AG04450 (cell line): ENCODE measurements around the gene ETFA. TPM values are rescaled to one million over a fixed set of nuclear protein-coding genes. Genes with fewer than 3 reads are reported as not detected.

Experiments
- CTCF ChIA-PET: fragments of 300-600, 350-600 bp; formaldehyde crosslinking; extraction: SDS; loops from one replicate; lab custom pipeline; 2022; ENCODE audit warnings: antibody characterized with exemption, inconsistent platforms; lab: Charles Lee
- POLR2A ChIA-PET: fragments of 350-600 bp; formaldehyde crosslinking; extraction: SDS; loops from one replicate; lab custom pipeline; 2021; ENCODE audit warnings: antibody characterized with exemption, inconsistent platforms; lab: Yijun Ruan, JAX
- DNase-seq: peaks from one replicate; pipeline ENCODE4 v3.0.0-alpha.2; 2011; ENCODE audit warnings: low read depth, low spot score
- H3K27ac ChIP-seq: one replicate; pipeline ENCODE4 v1.5.1; 2012; ENCODE audit warnings: low read depth, low read length, control low read depth
- H3K27me3 ChIP-seq: one replicate; pipeline ENCODE4 v1.6.0; 2012; ENCODE audit warnings: low read length; ENCODE audit not compliant: control insufficient read depth, insufficient read depth
- H3K4me3 ChIP-seq: 2 replicates; pipeline ENCODE4 v1.5.1; 2011; ENCODE audit warnings: mild to moderate bottlenecking, low read depth, low read length, control low read depth
- H3K9me3 ChIP-seq: 2 replicates; pipeline ENCODE4 v1.5.1; 2012; ENCODE audit warnings: low read length; ENCODE audit not compliant: control insufficient read depth, insufficient read depth
- CTCF ChIP-seq: IDR thresholded peaks from 2 replicates; pipeline ENCODE4 v1.5.1; 2011; ENCODE audit warnings: low read depth, low read length, control low read depth, inconsistent platforms
- polyA minus RNA-seq: library from RNA; depleted of rRNA, polyadenylated mRNA; stranded (reverse); fragments of >200 nt; gene quantifications from 2 replicates; pipeline ENCODE4 v1.2.3, GENCODE V29; 2011; rRNA and poly(A)+ RNA removed
- polyA plus RNA-seq: library from polyadenylated mRNA; depleted of rRNA; stranded (reverse); fragments of >200 nt; gene quantifications from 2 replicates; pipeline ENCODE4 v1.2.3, GENCODE V29; 2011; rRNA removed

Gene ETFA
- polyA plus RNA-seq (152 and 208 TPM in 2 replicates), polyA minus RNA-seq (88.5 and 127 TPM in 2 replicates)

GRCh38 chr15:76311100-76311953 lies at the start of gene ETFA:
ETFA (minus strand) TSS chr15:76311469; CDS start chr15:76311388, 81 bp downstream.
- POLR2A ChIA-PET = interaction anchor here (1.1 kb wide), 1 partner anchor 25 kb away, joined by 7 read pairs; the partner anchor contains the start of gene ISL2
- CTCF ChIA-PET = no interaction called here

GRCh38 chr15:76360416-76360815 lies 49.1 kb upstream of the ETFA start:
- DNase-seq = no peak
- TF ChIP-seq CTCF = no peak
- Histone ChIP-seq H3K4me3 (no peak overlapping the region), H3K27ac (no peak overlapping the region), H3K9me3 (no peaks in the 10 kb centered on the region), H3K27me3 (no peaks in the 10 kb centered on the region)
- ChIA-PET CTCF (no interaction called here), POLR2A (no interaction called here)

More at GRCh38 chr15:76311100-76311953, at the start of gene ETFA:
- Histone ChIP-seq H3K9me3 (no peaks in the 10 kb centered on the region; the same call in 1 of the 2 replicates), H3K4me3 (peak within 1 kb of the TSS; percentile 90), H3K27ac (peak within 1 kb of the TSS; percentile 73), H3K27me3 (no peaks in the 10 kb centered on the region)
- DNase-seq = peak; percentile 73
- no peak for TF ChIP-seq CTCF

- ChIA-PET POLR2A (no interaction called here), CTCF (no interaction called here)
- no peak for TF ChIP-seq CTCF
- H3K9me3 ChIP-seq = no peaks in the 10 kb centered on the region
- H3K4me3 ChIP-seq = no peak overlapping the region
- DNase-seq = no peak
- H3K27me3 ChIP-seq = no peaks in the 10 kb centered on the region
- H3K27ac ChIP-seq = no peak overlapping the region
Measured at GRCh38 chr15:76359152-76359551, 47.9 kb upstream of the ETFA start.

- no peak for TF ChIP-seq CTCF
- Histone ChIP-seq H3K9me3 (no peaks in the 10 kb centered on the region), H3K27me3 (no peaks in the 10 kb centered on the region), H3K27ac (no peak overlapping the region), H3K4me3 (no peak overlapping the region)
- ChIA-PET POLR2A (no interaction called here), CTCF (interaction anchor here (0.7 kb wide), 1 partner anchor 9 kb away, joined by 3 read pairs; no protein-coding TSS in a partner anchor)
- no peak for DNase-seq
Measured at GRCh38 chr15:76358453-76358852, 47.2 kb upstream of the ETFA start.

GRCh38 chr15:76354823-76355440 lies 43.7 kb upstream of the ETFA start:
- no peak for TF ChIP-seq CTCF
- ChIA-PET CTCF (no interaction called here), POLR2A (no interaction called here)
- Histone ChIP-seq H3K9me3 (no peaks in the 10 kb centered on the region), H3K27ac (no peak overlapping the region), H3K4me3 (no peak overlapping the region), H3K27me3 (no peaks in the 10 kb centered on the region)
- DNase-seq = no peak
